ENCODE data around the gene CTCF. TPM values are rescaled to one million over a fixed set of nuclear protein-coding genes. Genes with fewer than 3 reads are reported as not detected.

CTCF gene
- total RNA-seq, 1 donor from 2014 or later: 61.4 TPM

DNA sequence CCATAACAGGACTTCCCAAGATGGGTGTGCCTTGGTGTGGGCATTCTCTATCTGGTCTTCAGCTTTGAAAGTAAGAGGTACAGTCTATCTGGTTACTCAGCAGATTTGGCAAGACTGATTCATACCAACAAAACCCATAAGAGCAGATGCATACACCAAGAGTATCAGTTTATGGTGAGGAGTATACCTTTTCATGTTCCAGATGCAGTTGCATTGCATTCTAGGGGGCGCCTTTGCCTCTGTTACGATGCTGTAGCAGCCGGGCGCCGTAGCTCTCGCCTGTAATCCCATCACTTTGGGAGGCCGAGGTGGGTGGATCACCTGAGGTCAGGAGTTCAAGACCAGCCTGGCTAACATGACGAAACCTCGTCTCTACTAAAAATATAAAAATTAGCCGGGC lies 51.5 kb downstream of the CTCF start:
- Mint-ChIP-seq H3K4me3 (no peak overlapping the region), H3K27me3 (ENCODE audit: low read depth) (no peaks in the 10 kb centered on the region), H3K27ac (no peak overlapping the region), H3K4me1 (no peaks in the 10 kb centered on the region), H3K36me3 (peaks cover 27% of the 10 kb centered on the region), H3K9me3 (no peaks in the 10 kb centered on the region)
- TF ChIP-seq CTCF (IDR thresholded peaks at IDR 0.05; ENCODE audit: unreplicated experiment): no peak
- DNase-seq (ENCODE audit: low spot score in 2 of 2, unreplicated experiment in 2 of 2): no peak

DNA sequence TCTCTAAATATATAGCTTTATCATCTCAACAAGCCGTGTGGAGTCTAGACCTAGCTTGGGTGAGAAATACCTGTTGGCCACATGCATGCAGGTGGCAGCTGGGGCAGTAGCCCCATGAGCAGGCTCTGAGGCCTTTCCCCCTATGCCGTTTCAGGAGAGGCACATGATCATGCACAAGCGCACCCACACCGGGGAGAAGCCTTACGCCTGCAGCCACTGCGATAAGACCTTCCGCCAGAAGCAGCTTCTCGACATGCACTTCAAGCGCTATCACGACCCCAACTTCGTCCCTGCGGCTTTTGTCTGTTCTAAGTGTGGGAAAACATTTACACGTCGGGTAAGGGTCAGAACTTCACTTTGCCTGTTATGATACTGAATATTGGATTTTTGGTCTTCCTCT lies 65.9 kb downstream of the CTCF start:
- no peak for DNase-seq (ENCODE audit: low spot score in 2 of 2, unreplicated experiment in 2 of 2)
- Mint-ChIP-seq H3K36me3 (peaks cover 40% of the 10 kb centered on the region), H3K9me3 (no peaks in the 10 kb centered on the region), H3K27me3 (ENCODE audit: low read depth) (no peaks in the 10 kb centered on the region), H3K4me3 (no peak overlapping the region), H3K27ac (no peak overlapping the region), H3K4me1 (peaks cover 6% of the 10 kb centered on the region)
- TF ChIP-seq CTCF (IDR thresholded peaks at IDR 0.05; ENCODE audit: unreplicated experiment): no peak

- H3K4me1 Mint-ChIP-seq: peaks cover 6% of the 10 kb centered on the region
- H3K4me3 Mint-ChIP-seq: no peak overlapping the region
- TF ChIP-seq CTCF (IDR thresholded peaks at IDR 0.05; ENCODE audit: unreplicated experiment): no peak
- DNase-seq (ENCODE audit: low spot score in 2 of 2, unreplicated experiment in 2 of 2): no peak
- H3K36me3 Mint-ChIP-seq: peaks cover 33% of the 10 kb centered on the region
- H3K27ac Mint-ChIP-seq: no peak overlapping the region
- H3K9me3 Mint-ChIP-seq: no peaks in the 10 kb centered on the region
- H3K27me3 Mint-ChIP-seq (ENCODE audit: low read depth): no peaks in the 10 kb centered on the region
Observed at GRCh38 chr16:67632415-67633172, 70.3 kb downstream of the CTCF start.

GRCh38 chr16:67636713-67637112 lies 74.4 kb downstream of the CTCF start:
- H3K9me3 Mint-ChIP-seq: no peaks in the 10 kb centered on the region
- no peak overlapping the region for H3K4me3 Mint-ChIP-seq
- H3K36me3 Mint-ChIP-seq: peaks cover 26% of the 10 kb centered on the region
- no peak for DNase-seq (ENCODE audit: low spot score in 2 of 2, unreplicated experiment in 2 of 2)
- no peaks in the 10 kb centered on the region for H3K27me3 Mint-ChIP-seq (ENCODE audit: low read depth)
- peaks cover 6% of the 10 kb centered on the region for H3K4me1 Mint-ChIP-seq
- no peak overlapping the region for H3K27ac Mint-ChIP-seq
- TF ChIP-seq CTCF (IDR thresholded peaks at IDR 0.05; ENCODE audit: unreplicated experiment): no peak

DNA sequence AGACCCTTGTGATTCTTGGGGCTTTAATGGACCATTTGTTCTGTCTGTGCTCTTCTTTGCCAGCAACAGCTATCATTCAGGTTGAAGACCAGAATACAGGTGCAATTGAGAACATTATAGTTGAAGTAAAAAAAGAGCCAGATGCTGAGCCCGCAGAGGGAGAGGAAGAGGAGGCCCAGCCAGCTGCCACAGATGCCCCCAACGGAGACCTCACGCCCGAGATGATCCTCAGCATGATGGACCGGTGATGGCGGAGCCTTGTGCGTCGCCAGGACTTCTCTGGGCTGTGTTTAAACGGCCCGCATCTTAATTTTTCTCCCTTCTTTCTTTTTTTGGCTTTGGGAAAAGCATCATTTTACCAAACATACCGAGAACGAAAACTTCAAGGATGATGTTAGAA lies 75.3 kb downstream of the CTCF start:
- no peak overlapping the region for H3K27ac Mint-ChIP-seq
- H3K4me1 Mint-ChIP-seq: peaks cover under 1% of the 10 kb centered on the region
- peaks cover 20% of the 10 kb centered on the region for H3K36me3 Mint-ChIP-seq
- no peak for DNase-seq (ENCODE audit: low spot score in 2 of 2, unreplicated experiment in 2 of 2)
- TF ChIP-seq CTCF (IDR thresholded peaks at IDR 0.05; ENCODE audit: unreplicated experiment): no peak
- no peaks in the 10 kb centered on the region for H3K27me3 Mint-ChIP-seq (ENCODE audit: low read depth)
- no peaks in the 10 kb centered on the region for H3K9me3 Mint-ChIP-seq
- no peak overlapping the region for H3K4me3 Mint-ChIP-seq
